NCI-H2227 (cell line): Measurements from ENCODE around the gene B3GNT7.
"Not testable (repeated sequence)": the region's sequence is repeated elsewhere in the genome, so short reads cannot be mapped to it uniquely, and the experiment has no call there.

Experiments used
- DNase-seq: peaks from one replicate; lab custom pipeline; 2025; ENCODE audit not compliant: unreplicated experiment; lab: John Stamatoyannopoulos, UW

The B3GNT7 gene, protein sequence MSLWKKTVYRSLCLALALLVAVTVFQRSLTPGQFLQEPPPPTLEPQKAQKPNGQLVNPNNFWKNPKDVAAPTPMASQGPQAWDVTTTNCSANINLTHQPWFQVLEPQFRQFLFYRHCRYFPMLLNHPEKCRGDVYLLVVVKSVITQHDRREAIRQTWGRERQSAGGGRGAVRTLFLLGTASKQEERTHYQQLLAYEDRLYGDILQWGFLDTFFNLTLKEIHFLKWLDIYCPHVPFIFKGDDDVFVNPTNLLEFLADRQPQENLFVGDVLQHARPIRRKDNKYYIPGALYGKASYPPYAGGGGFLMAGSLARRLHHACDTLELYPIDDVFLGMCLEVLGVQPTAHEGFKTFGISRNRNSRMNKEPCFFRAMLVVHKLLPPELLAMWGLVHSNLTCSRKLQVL

DNA sequence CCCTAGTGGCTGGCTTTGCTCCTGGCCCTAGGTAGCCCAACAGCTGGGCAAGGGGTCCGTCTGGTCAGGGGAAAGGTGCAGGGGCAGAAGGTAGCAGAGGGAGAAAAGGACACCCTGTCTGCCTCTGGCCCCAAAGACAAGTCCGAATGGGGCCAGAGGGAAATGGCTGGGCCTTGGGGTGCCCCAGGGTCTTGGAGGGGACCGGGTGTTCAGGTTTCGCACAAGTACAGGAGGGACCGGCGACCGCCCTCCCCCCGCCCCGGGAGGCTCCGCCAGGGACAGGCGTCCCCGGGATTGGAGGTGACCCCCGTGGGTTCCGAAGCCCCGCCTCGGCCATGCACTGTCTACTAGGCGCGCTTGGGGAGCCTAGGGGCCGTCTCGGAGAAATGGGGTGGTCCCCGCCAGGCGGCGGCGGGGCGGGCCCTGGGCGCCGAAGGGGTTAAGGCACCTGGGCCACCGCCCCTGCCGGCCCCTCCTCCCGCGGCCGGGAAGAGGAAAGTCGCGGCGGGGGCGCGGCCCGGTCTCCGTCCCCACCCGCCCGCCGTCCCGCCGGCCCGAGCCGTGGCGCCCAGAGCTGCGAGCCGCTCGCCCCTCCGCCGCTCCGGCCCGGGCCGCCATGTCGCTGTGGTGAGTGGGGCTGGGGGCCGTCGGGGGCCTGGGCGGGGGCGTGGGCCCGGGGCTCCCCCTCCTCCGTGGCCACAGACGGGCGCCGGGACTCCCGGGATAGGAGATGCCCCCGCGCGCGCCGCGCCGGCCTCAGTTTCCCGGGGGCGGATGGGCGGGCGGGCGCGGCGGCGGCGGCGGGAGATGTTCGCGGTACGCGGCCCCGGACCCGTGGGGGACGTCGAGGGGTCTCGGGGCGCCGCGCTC, at the start of gene B3GNT7:
Gene B3GNT7 (plus strand): TSS at position 523 of the 870 bp plus-strand sequence. CDS start 94 bp downstream, at position 617.
- DNase-seq = peak; percentile 16

DNA sequence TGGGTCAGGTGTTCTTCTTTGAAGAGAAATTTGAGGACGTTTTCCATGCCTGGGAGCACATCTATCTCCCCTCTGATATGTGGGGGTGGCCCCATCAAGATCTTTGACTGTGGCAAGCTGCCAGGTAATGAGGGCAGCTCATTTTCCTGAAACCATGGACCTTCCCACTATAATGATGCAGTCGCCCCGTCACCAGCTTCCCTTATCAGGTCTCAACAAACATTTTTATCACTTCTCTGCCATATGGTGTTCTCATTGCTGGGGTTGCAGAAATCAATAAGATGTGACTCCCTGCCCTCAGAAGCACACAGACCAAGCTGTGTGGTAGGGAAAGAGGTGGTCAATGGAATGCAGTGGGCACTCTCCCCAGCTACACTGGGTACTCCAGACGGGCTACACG, 48.4 kb upstream of the B3GNT7 start:
- DNase-seq = no peak

DNA sequence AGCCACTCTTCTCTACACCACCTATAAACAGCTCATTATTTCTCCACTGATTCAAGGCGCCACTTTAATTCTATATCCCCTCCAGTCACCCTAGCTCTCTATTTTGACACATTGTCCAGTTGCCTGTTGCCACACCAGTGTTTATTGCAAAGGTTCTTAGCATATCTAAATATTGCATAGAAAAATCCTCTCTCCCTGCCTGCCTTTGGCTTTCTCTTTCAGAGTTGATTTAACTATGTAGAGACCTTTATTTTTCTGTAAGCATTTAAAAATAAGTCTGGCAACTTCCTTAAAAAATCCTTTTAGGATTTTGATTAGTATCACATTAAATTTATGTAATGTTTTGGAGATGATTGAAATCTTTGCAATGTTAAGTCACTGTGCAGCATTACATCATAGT, 47.9 kb upstream of the B3GNT7 start:
- DNase-seq = no peak

DNA sequence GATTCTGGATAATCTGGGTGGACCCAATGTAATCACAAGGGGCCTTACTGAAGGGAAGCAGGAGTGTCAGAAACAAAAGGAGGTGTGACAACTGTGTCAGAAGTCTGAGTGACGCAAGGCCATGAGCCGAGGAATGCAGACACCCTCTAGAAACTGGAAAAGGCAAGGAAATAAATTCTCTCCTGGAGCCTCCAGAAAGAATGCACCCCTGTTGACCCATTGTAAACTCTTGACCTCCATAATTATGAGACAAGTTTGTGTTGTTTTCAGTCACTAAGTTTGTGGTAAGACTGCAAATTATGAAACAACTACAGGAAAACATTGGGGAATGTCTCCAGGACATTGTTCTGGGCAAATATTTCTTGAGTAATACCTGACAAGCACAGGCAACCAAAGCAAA, 47.3 kb upstream of the B3GNT7 start:
- DNase-seq = no peak

DNA sequence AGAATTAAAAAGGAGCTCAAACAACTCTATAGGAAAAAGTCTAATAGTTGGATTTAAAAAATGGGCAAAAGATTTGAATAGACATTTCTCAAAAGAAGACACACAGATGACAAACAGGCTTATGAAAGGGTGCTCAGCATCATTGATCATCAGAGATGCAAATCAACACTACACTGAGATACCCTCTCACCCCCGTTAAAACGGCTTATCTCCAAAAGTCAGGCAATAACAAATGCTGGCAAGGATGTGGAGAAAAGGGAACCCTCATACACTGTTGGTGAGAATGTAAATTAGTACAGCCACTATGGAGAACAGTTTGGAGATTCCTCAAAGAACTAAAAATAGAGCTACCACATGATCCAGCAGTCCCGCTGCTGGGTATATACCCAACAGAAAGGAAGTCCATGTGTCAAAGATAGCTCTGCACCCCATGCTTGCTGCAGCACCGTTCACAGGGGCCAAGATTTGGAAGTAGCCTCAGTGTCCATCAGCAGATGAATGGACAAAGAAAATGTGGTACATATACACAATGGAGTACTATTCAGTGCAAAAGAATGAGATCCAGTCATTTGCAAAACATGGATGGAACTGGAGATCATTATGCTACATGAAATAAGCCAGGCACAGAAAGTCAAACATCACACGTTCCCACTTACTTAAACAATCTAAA, 46.7 kb upstream of the B3GNT7 start:
- DNase-seq = no peak

DNA sequence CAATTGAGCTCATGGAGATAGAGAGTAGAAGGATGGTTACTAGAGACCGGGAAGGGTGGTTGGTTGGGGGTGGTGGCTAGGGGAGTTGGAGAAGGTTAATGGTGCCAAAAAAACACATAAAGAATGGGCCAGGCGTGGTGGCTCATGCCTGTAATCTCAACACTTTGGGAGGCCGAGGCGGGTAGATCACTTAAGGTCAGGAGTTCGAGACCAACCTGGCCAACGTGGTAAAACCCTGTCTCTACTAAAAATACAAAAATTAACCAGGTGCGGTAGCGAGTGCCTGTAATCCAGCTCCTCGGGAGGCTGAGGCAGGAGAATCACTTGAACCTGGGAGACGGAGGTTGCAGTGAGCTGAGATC, 46.2 kb upstream of the B3GNT7 start:
- not testable (repeated sequence) for DNase-seq

DNA sequence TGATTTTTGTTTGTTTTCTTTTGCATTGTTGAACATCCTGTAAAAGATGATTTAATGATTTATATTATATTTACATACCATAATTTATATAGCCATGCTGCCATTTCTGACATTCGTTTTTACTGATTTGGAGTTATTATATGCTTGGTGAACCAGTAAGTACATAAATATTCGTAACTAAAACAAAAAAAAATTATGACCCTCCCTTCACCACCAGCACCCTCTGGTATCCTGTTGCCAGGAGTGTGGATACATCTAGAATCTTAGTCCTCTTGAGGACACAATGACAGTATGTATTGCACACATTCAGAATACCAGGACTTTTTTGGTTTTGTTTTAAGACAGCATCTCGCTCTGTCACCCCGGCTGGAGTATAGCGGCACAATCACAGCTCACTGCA, 43.9 kb upstream of the B3GNT7 start:
- no peak for DNase-seq

DNA sequence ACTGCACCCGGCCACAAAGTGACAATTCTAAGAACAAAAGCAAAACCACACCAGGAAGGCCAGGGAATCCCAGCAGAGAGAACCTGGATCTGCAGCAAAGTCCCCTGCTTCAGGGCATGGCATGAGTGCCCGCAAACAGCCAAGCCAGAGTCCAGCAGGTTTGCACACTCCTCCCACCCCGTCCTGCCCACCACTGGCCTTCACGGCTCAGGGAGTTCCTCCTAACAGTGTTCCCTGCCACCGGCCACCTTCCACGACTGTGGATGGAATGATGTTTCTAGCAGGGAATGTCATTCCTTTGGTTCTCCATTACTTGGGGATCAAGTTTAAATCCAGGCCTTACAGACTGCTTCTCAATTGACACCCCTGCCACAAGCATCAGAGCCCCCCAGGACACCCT, 42.0 kb upstream of the B3GNT7 start:
- no peak for DNase-seq

DNA sequence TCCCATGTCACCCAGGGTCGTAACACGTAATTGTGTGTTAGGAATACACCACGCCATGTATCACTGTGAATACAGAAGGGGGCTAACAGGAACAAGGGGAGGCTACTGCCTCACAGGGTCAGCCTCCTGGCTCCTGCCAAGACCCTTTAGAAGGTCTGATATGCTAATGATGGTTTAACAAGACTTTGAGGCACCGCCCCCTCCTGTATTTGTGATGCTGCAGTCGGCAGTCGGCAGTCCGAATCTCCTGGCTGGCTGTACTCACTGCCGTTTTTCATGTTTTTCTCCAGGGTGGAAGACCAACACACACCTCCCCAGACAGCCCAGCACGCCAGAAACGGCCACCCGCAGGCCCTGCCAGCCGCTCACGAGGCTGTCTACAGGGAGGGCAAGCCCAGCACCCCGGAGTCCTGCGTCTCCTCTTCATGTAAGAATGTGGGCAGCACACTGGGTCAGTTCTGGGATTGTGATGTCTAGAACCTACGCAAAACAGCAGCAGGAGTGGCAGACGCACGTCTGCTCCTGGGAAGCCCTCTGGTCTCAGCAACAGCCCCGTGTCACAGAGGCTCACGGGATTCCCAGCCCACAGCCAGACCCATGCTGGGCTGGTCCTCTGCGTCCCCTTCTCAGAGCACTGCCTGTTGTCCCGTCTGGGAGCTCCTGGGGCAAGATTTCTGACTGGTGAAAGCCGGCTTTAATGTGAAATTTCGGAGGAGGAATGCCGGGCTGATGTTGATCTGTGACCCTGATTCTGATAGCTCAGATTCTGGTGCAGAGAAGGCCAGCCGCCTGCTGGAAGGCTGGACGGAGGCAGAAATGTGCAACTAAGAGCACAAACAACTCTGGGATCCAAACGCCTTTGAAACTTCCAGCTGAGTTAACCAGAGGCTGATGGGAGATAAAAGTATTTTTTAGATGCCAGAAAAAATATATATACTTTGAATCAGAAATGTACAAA, 39.7 kb upstream of the B3GNT7 start:
- no peak for DNase-seq

DNA sequence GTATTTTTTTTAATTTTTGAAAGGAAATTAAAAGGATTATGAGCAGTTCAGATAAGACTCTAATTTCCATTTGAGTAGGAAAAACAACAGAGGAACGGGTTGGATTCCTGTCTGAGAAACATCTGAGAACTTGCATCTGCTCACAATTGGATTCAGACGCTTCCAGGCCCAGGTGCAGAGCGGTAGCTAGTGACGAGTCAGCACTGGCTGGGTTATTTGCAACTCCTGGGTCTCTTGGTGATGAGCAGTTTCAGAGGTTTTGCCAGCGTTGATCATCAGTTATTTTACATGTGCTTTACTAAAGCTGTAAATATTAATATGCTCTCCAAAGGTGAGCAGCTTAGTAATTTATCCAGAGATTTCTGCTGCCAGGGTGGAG, 39.1 kb upstream of the B3GNT7 start:
- no peak for DNase-seq

DNA sequence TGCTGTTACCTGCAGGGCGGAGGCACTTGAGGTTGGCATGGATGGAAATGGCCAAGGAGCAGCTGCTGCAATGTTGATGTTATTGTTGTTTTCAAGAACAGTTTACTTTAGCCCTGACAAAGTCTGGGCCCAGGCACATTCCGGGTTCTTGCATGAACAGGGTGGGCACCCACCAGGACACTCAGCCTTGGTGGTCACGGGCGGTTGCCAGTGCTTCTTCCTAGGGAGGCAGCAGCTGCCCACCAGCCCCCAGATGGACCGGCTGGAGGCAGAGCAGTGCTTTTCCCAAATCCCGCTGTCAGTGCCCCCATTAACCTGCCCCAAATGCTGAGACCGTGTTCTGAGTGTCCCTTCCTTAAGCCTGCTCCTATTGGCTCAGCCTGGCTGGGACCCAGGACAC, 38.5 kb upstream of the B3GNT7 start:
- no peak for DNase-seq

DNA sequence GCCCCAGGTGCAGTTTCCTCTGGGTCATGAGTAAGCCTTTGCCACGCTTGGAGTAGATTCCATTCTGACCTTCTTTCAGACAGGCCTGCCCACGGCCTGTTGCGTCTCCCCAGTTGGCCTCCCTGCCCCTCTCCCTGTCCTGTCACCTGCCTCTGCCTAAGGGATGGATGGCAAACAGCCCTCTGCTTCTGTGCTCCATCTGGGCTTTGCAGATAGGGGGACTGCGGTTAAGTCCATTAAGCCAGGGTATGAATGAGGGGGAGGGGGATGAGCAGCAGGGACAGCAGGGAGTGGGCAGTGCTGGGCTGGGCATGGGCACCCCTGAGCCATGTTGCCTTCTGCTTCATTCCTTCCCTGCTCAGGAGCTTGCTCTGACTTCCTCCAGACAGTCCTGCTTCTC, 37.6 kb upstream of the B3GNT7 start:
- no peak for DNase-seq

DNA sequence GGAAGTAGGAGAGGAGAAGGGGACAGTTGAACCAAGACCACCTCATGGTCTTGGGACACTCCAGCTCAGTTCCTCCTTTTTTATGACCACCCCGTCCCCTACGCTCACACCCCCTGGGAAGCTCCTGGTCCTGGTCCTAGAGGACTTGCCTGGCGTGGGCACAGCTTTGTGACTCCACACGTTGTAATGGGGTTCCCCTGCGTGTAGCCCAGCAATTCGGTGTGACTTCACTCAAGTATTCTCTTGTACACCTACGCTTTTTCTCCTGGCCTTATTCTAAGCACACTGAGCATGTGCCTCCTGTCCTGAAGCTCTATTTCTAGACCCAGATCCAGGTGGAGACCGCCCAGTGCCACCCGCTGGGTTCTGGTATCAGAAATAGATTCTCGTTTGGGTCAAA, 36.1 kb upstream of the B3GNT7 start:
- DNase-seq = no peak

DNA sequence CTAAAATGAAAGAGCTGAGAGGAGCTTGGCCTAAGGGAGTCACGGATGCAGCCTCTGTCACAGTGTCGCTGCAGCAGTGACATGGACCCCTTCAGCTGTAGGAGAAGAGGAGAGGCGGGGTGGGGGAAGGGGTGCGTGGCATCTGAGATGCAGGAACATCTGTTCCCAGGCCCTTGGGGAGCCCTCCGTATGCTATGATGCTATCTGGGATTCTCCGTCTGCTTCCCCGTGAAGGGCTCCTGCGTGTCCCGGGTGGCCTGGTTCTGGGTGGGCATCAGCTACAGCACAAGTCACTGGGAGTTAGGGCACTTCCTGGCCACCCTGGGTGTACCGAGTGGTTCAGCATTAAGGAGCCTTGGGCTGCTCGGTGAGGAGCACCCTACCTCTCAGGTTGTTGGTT, 35.6 kb upstream of the B3GNT7 start:
- DNase-seq = no peak

DNA sequence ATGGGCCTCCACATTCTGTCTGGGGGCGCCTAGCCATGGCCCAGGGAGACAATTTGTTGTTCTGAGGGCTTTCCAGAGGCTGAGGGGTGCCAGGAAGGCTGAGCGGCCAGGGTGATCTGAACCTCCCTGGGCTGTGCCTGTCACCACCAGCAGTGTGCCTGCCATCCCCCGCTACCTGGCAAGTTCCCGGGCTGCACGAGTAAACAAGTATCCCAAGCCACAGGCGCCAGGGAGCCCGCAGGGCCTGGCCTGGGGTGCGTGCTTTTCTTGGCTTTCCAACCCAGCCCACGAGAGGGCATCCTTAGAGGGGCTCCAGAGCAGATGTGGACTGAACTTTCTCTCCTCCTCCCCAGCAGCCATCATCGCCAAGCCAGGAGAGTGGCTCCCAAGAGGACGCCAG, 35.1 kb upstream of the B3GNT7 start:
- DNase-seq = no peak

DNA sequence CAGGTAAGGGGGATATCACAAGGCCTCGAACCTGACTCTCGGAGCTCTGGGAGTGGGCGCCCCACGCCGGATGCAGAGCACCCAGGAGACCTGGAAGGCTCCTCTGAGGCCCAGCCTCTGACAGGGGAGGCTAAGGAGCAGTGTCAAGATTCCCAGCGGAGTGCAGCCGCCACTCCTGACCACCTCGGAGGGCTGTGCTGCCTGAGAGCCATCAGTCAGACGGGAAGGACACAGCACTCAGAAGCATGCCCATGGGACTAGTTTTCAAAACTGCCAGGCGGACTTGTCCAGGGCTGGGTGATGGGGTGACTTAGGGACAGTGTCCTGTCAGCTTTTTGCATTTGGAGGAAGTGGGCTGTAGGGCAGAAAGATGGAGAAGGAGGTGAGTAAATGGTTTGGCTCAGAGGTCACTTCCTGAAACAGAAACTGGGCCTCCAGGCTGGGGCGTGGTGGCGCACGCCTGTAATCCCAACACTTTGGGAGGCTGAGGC, 34.6 kb upstream of the B3GNT7 start:
- no peak for DNase-seq

DNA sequence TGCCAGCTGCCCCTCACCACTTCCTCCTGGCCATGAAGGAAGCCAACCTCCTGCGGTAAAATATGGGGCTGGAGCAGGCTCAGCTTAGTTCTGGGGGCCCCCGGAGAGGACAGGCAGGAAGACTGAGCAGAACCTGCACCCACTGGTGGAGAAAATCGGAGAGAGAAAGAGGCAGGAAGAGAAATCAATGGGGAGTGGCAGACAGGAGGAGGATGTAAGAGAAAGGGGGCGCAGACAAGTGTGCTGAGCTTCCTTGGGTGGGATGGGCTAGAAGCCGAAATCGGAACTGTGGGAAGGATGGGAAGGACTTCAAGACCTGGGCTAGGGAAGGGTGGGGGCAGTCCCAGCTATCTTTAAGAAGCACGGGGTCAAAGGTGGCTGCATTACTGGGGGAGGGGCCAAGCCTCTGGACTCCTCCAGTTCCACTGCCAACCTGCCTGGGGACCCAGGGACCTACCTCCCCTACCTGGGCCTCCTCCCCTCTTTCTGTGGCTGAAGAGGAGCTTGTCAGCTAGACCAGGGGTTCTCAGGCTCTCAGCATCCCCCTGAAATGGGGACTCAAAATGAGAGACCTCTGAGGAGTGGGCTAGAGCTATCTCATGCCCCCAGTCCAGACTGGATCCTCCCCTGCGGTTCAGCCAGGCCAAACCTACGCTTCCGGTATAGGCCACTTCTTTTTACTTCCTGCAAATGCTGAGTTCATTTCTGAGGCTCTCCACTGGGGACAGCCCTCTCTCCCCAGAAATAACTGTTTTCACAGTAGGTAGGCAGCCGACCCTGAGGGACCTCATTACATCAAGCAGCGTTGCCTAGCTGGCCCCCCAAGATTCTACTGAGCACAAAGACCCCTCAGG, 33.6 kb upstream of the B3GNT7 start:
- no peak for DNase-seq

DNA sequence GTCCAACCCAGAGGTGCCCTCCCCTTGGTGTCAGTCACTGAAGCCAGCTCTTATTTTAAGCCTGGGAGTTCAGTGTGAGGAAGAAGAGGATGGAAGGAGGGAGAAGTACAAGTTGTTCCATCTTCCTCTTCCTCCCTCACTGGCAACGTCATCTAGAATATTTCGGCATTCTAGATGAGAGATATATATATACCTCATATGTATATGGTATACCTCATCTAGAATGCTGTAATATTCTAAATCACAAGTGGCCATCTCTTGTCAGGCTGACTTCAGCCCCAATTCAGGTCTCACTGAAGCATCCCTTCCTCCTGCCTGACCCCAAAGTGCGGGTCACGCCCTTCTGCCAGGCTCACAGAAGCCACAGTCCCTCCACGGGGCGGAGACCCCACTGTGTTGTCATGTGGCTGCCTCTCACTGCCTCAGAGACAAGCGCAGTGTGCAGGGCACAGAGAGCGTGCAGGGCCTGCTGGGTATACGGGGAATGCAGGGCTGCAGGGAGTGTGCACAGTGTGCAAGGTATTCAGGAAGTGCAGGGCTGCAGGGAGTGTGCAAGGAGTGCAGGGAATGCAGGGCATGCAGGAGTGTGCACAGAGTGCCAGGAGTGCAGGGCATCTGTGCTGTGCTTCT, 32.8 kb upstream of the B3GNT7 start:
- no peak for DNase-seq

DNA sequence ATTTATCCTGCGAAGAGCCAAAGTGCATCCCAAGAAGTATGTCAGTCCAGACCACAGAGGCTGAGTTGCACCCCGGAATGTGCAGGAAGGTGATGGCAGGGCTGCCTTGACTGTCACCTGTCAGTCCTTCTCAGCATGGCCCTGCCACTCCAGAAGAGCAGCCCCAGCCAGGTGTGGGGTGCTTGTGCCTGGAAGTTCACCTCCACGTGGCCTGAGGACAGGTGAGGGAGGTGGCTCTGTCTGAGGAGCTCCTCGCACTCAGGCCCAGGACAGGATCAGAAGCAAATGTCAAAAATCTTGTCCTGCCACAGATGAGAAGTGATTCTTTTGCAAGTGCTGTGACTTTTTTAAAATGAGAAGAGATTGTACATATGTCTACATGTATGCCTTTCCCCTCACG, 31.4 kb upstream of the B3GNT7 start:
- no peak for DNase-seq
